ENCODE measurements around the gene RUNDC3A.
"Not testable (repeated sequence)": the region's sequence is repeated elsewhere in the genome, so short reads cannot be mapped to it uniquely, and the experiment has no call there.

The RUNDC3A gene

DNA sequence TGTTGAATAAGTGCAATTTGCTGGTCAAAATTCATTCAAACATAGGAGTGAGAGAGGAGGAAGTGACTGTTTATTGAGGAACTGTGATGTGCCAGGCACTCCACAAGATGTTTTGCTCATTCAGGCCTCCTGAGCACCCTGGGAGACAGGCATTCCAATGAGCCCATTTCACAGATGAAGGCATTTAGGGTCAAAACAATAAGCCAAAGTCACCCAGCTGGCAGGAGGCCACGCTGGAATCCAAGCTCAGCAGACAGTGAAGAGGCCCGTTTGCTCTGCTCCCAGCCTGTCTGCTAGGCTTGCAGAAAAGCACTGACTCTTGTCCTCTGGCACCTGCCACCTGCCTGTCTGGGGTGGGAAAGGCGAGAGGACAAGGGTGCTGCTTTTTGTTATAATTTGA lies 26.3 kb downstream of the RUNDC3A start:
- no peak for DNase-seq (ENCODE audit: low read depth)

DNA sequence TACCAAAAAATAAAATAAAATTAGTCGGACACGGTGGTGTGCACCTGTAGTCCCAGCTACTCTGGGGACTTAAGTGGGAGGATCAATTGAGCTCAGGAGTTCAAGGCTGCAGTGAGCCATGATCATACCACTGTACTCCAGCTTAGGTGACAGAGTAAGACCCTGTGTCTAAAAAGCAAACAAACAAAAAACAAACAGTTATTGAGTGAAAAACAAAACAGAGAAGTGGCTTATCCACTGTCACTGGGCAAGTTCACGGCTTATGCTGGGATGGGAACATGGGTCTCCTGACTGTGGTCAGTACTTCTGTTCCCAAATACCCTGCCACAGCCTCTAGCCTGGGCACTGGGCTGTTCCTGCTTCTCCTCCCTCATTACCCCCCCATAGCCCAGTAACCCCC lies 27.2 kb downstream of the RUNDC3A start:
- no peak for DNase-seq (ENCODE audit: low read depth)
- no peak overlapping the region for H3K4me3 ChIP-seq (ENCODE audit: low read depth, low read length)

More for the DNA sequence above, 26.3 kb downstream of the RUNDC3A start:
- H3K4me3 ChIP-seq (ENCODE audit: low read depth, low read length): no peak overlapping the region

DNA sequence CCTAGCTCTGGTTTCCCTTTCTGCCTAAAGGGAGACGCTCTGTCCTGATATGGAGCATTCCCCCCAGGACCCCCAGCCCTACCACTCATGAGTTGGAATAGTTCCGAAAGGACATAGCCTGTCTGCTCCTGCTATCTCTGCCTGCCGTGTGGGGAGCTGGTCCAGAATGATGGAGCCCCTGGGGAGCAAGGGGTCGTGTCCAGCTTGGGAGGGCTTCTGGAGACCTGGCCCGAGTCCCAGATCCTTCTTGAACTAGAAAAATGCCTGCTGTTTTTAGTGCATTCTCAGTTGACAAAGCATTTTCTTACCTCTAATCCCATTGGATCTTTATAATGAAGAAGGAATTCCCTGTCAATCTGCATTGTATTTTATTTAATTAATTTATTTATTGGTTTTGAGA lies 27.6 kb downstream of the RUNDC3A start:
- DNase-seq (ENCODE audit: low read depth): no peak
- H3K4me3 ChIP-seq (ENCODE audit: low read depth, low read length): no peak overlapping the region

DNA sequence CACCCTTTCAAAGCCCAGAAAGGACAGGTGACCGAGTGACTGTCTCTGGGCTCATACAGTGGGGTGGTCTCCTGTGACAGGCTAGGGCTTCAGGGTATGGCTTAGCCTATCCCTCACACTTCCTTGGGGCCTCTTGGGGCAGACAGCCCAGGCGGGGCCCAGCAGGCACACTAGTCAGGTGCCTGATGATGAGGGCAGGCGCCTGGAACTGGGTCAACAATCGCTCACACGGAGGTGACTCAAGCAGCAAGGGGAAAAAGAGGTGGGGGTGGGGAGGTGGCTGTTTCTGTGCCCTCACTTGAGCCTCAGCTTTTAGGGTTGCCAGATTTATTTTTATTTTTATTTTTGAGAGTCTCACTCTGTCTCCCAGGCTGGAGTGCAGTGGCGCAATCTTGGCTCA lies 30.3 kb downstream of the RUNDC3A start:
- no peak for DNase-seq (ENCODE audit: low read depth)
- H3K4me3 ChIP-seq (ENCODE audit: low read depth, low read length): no peak overlapping the region

DNA sequence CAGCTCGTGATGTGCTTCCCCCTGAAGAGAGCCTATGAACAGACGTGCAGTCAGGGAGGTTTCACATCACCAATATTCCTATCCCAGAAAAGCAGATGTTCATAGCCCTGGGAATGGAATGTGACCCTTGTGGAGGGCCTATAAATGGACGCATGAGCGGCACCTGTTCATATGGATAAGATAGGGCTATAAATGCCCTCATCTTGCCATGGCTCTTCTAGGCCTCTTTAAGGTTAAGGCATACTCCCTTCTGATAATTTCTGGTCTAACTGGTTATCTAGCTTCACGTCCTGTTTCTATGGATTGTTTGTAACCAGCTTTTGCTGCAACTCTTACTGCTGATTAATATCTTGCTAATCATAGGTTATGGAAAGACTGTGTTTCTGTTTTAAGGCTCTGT lies 32.2 kb downstream of the RUNDC3A start:
- not testable (repeated sequence) for DNase-seq (ENCODE audit: low read depth); H3K4me3 ChIP-seq (ENCODE audit: low read depth, low read length)

DNA sequence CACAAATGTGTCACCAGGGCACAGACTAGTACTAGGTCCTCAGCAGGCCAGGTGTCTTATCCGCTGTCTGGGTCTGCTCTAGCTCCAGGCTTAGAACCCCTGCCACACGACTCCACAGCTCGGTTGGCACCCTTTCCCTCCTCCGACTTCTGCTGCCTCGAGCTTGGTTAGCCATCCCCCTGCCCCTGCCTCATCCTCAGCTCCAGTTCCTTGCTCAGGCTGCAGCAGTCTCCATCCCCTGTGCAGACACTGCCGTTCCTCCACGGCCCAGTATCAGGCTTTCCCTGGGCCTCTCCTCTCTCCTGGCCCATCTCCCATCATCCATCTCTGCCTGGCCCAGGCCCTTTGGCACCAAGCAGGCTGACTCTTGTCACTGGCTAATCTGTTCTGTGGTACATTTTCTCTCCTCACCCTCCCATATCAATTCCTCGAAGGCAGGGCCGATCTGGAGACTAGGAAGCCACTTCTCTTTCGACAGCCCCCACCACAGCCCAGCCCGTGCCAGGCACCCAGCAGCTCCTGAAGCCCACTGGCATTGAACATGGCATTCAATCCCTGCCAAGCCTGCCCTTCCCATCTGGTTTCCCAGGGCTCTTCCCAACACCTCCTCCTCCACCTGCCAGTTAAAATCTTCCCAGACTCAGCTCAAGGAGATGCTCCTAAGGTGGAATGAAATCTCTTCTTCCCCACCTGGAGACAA lies 35.3 kb downstream of the RUNDC3A start:
- no peak overlapping the region for H3K4me3 ChIP-seq (ENCODE audit: low read depth, low read length)
- no peak for DNase-seq (ENCODE audit: low read depth)

DNA sequence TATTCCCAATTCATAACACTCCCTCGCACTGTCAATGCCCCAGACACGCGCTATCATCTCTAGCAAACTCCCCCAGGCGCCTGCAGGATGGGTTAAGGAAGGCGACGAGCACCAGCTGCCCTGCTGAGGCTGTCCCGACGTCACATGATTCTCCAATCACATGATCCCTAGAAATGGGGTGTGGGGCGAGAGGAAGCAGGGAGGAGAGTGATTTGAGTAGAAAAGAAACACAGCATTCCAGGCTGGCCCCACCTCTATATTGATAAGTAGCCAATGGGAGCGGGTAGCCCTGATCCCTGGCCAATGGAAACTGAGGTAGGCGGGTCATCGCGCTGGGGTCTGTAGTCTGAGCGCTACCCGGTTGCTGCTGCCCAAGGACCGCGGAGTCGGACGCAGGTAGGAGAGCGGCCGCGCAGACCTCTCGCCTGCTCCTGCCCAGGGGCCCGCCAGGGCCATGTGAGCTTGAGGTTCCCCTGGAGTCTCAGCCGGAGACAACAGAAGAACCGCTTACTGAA lies 36.6 kb downstream of the RUNDC3A start, which contains the start of gene GRN:
TSS of gene GRN (plus strand) at position 364 of the 515 bp plus-strand sequence. CDS start 3,863 bp downstream, outside the sequence.
- peak; percentile 96 for DNase-seq (ENCODE audit: low read depth)
- H3K4me3 ChIP-seq (ENCODE audit: low read depth, low read length): peak within 1 kb of the TSS; percentile 99

DNA sequence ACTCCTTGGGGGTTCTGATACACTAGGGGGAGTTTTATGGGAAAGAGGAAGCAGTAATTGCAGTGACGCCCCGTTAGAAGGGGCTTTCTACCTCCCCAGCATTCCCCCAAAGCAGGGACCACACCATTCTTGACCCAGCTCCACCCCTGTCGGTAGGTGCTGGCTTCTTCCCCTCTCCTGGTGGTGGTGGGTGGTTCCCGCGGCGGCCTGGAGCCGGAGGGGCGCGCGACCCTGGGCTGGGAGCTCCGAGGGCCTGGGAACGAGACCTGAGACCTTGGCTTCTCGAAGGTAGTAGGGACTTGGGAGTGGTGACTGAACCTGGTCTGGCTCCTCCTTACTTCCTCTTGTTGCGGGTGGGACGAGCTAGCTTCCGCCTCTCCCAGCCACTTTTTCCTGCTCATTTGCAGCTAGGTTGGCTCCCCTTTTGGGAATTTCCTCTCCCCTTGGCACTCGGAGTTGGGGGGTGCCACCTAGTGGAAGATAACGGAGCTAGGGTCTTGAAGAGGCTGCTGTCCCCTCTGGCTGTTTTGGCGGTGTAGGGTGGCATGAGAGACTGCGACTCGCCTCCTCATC lies 37.1 kb downstream of the RUNDC3A start:
- DNase-seq (ENCODE audit: low read depth): no peak
- H3K4me3 ChIP-seq (ENCODE audit: low read depth, low read length): peak overlapping the region; percentile 99

DNA sequence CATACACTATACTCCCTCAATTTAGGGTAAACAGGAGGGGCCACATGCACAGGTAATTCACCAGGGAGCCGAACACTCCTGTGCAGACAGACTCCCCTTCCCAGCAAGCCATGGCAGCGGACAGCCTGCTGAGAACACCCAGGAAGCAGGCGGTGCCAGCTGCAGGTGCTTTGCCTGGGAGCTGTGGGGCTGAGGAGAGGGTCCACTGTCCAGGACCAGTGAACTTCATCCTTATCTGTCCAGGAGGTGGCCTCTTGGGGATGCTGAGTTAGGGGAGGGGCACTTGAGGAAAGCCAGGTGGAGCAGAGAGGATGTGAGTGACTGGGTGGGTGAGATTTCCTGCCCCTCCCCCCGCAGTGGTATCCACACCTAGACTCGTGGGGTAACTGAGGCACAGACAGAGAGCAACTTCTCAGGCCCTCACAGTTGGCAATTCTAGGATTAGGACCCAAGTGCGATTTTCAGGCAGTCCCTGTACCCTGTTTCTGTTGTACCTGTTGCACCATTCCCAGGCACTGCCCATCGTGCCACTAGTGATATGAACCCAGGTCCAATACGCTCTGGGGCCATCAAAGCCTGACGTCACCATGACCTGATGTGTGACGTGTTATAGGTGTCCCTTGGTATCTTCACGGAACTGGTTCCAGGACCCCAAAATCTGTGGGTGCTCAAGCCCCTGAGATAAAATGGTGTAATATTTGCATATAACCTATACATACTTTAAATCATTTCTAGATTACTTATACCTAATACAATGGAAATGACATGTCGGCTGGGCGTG lies 37.9 kb downstream of the RUNDC3A start:
- H3K4me3 ChIP-seq (ENCODE audit: low read depth, low read length): peak overlapping the region; percentile 99
- no peak for DNase-seq (ENCODE audit: low read depth)

DNA sequence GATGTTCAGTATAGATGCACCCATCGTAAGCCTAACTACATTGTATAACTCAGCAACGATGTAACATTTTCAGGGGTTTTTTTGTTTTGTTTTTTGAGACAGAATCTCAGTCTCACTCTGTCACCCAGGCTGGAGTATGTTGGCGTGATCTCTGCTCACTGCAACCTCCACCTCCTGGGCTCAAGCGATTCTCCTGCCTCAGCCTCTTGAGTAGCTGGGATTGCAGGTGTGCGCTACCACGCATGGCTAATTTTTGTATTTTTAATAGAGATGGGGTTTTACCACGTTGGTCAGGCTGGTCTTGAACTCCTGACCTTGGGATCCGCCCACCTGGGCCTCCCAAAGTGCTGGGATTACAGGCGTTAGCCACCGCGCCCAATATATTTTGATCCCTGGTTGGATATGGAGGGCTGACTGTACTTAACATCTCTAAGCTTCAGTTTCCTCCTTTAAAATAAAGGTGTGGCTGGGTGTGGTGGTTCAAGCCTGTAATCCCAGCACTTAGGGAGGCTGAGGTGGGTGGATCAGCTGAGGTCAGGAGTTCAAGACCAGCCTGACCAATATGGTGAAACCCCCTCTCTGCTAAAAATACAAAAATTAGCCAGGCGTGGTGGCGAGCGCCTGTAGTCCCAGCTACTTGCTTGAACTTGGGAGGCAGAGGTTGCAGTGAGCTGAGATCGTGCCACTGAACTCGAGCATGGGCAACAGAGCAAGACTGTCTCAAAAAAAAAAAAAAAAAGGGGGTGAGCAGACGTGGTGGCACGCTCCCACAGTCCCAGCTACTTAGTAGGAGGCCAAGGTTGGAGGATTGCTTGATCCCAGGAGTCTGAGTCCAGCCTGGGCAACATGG lies 39.0 kb downstream of the RUNDC3A start:
- not testable (repeated sequence) for H3K4me3 ChIP-seq (ENCODE audit: low read depth, low read length); DNase-seq (ENCODE audit: low read depth)

DNA sequence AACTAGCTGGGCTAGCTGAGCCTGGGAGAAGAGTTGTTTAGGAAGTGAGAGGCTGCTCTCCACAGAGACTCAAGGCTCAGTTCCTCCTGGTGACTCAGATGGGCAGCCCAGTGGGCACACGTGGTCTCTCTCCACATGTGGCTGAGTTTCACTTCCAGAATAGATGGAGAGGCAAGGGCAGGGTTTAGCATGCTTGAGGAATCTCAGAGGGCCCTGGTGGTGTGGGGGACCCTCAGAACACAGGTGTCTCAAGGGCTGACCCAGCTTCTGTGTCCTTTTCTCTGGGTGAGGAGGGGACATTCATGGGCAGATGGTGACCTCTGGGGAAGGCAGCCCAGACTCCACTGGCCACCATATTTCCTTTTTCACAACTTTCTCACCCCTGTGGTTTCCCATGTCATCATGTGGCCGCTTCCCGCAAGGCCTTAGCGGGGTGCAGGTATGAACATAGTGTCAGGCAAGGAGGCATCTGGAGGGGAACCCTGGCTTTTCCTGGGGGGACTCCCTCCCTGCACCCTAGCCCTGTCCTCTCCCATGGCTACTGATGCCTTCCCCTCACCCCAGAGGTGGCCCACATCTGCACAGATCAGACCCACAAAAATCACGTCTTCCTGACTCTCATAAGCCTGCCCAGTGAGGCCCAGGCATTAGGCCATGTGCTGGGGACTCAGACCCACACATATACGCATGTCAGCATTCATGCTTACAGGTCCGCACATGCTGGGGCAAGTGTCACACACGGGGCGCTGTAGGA lies 40.0 kb downstream of the RUNDC3A start:
- DNase-seq (ENCODE audit: low read depth): no peak
- no peak overlapping the region for H3K4me3 ChIP-seq (ENCODE audit: low read depth, low read length)

DNA sequence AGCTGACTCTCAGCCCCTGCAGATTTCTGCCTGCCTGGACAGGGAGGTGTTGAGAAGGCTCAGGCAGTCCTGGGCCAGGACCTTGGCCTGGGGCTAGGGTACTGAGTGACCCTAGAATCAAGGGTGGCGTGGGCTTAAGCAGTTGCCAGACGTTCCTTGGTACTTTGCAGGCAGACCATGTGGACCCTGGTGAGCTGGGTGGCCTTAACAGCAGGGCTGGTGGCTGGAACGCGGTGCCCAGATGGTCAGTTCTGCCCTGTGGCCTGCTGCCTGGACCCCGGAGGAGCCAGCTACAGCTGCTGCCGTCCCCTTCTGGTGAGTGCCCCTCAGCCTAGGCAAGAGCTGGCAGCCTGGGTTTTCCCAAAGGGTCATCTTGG lies 40.6 kb downstream of the RUNDC3A start:
- no peak overlapping the region for H3K4me3 ChIP-seq (ENCODE audit: low read depth, low read length)
- no peak for DNase-seq (ENCODE audit: low read depth)

DNA sequence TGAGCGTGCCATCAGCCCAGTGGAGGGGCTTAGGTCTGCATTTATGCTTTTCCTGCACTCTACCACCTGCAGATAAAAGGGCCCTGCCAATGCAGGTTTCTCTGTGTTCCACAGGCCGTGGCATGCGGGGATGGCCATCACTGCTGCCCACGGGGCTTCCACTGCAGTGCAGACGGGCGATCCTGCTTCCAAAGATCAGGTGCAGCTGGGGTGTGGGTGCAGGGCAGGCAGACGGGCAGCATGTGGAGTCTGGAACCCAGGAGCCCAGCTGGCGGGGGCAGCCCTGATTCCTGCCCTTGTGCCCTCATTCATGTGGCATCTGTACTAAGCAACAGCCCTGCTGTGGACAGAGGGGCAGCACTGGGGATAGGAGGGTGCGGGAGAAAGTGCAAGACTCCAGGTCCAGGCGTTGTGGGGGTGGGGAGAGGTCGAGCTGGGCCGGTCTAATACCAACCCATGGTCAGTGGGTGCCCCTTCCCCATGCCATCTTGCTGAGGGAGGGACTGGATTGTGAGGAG lies 41.2 kb downstream of the RUNDC3A start:
- DNase-seq (ENCODE audit: low read depth): no peak
- H3K4me3 ChIP-seq (ENCODE audit: low read depth, low read length): no peak overlapping the region

DNA sequence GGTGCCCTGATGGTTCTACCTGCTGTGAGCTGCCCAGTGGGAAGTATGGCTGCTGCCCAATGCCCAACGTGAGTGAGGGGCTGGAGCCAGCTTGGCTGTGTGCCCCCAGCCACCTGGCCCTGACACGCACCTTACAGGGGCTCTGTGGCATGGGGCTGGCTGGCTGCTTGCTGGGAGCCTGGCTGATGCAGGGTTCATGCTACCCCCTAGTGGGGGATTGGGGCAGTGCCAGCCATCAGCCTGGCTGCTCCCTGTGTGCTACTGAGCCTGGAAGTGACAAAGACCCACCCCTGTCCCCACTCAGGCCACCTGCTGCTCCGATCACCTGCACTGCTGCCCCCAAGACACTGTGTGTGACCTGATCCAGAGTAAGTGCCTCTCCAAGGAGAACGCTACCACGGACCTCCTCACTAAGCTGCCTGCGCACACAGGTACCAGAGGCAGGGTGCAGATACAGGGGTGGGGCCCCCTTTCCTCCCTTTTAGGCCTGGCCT lies 42.4 kb downstream of the RUNDC3A start:
- no peak overlapping the region for H3K4me3 ChIP-seq (ENCODE audit: low read depth, low read length)
- DNase-seq (ENCODE audit: low read depth): no peak

DNA sequence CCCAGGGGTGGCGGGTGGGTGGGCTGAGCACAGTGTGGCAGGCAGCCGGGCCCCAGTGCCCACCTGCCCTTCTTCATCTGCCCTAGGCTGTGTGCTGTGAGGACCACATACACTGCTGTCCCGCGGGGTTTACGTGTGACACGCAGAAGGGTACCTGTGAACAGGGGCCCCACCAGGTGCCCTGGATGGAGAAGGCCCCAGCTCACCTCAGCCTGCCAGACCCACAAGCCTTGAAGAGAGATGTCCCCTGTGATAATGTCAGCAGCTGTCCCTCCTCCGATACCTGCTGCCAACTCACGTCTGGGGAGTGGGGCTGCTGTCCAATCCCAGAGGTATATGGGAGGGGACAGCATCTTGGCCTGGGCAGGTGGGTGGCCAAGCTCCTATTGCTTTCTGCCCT lies 43.1 kb downstream of the RUNDC3A start:
- DNase-seq (ENCODE audit: low read depth): no peak
- H3K4me3 ChIP-seq (ENCODE audit: low read depth, low read length): no peak overlapping the region

DNA sequence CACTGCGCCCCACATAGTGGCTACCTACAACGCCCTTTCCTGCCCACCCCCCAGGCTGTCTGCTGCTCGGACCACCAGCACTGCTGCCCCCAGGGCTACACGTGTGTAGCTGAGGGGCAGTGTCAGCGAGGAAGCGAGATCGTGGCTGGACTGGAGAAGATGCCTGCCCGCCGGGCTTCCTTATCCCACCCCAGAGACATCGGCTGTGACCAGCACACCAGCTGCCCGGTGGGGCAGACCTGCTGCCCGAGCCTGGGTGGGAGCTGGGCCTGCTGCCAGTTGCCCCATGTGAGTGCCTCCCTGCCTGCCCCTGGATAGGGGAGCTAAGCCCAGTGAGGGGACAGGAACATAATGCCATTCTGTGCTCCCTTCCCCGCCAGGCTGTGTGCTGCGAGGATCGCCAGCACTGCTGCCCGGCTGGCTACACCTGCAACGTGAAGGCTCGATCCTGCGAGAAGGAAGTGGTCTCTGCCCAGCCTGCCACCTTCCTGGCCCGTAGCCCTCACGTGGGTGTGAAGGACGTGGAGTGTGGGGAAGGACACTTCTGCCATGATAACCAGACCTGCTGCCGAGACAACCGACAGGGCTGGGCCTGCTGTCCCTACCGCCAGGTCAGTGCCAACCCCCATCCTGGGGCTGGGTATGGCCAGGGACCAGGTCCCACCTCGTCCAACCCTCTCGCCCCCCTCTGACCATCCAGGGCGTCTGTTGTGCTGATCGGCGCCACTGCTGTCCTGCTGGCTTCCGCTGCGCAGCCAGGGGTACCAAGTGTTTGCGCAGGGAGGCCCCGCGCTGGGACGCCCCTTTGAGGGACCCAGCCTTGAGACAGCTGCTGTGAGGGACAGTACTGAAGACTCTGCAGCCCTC lies 43.8 kb downstream of the RUNDC3A start:
- H3K4me3 ChIP-seq (ENCODE audit: low read depth, low read length): no peak overlapping the region
- DNase-seq (ENCODE audit: low read depth): no peak

DNA sequence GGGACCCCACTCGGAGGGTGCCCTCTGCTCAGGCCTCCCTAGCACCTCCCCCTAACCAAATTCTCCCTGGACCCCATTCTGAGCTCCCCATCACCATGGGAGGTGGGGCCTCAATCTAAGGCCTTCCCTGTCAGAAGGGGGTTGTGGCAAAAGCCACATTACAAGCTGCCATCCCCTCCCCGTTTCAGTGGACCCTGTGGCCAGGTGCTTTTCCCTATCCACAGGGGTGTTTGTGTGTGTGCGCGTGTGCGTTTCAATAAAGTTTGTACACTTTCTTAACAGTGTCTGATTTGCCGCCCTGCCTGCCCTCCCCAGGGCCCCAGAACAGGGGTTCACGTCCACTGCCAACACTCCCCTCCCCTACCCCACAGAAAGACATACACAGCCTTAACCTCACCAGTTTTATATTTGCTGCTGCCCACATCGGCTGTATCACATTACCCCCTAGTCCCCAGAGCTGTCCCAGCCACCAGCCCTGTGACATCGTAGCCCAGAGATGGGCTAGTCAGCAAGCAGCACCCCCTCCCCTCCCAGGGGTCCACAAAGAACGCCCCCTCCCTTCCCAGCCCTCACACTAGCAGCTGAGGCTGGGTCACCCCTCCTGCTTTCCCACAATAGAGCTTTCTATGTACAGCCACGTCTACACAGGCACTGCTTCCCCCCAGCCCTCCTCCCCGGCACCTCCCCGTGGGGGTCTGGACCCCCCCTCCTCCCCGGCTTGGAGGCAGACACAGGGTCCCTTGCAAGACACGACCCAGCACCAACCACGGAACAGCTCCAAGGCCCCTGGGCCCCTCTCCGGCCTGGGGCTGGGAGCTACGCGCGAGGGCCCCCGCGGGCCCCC lies 44.6 kb downstream of the RUNDC3A start:
- peak overlapping the region; percentile 33 for H3K4me3 ChIP-seq (ENCODE audit: low read depth, low read length)
- DNase-seq (ENCODE audit: low read depth): no peak

Data from skeletal muscle cell (primary cell).